Retina (tissue), 1 donor: ENCODE data around the gene PRICKLE2.

Source experiments
- DNase-seq: peaks from one replicate; pipeline ENCODE4 v3.0.0-alpha.2; 2016

PRICKLE2 gene

GRCh38 chr3:64125561-64125960 is 99.7 kb downstream of the PRICKLE2 start:
- DNase-seq = no peak

- DNase-seq = no peak
Measured at GRCh38 chr3:64123931-64124330, 101.3 kb downstream of the PRICKLE2 start.

GRCh38 chr3:64122476-64122875 is 102.8 kb downstream of the PRICKLE2 start:
- DNase-seq = no peak

- DNase-seq = no peak
Measured at GRCh38 chr3:64121750-64122311, 103.4 kb downstream of the PRICKLE2 start.

- DNase-seq = no peak
Measured at GRCh38 chr3:64120876-64121275, 104.4 kb downstream of the PRICKLE2 start.

- no peak for DNase-seq
Measured at GRCh38 chr3:64117483-64117882, 107.8 kb downstream of the PRICKLE2 start.

- DNase-seq = no peak
Measured at GRCh38 chr3:64114651-64115050, 110.6 kb downstream of the PRICKLE2 start.

GRCh38 chr3:64111872-64112271 is 113.4 kb downstream of the PRICKLE2 start:
- DNase-seq = no peak

GRCh38 chr3:64111083-64111482 is 114.2 kb downstream of the PRICKLE2 start:
- no peak for DNase-seq

GRCh38 chr3:64110071-64110470 is 115.2 kb downstream of the PRICKLE2 start:
- DNase-seq = no peak

GRCh38 chr3:64109438-64109837 is 115.8 kb downstream of the PRICKLE2 start:
- peak; percentile 49 for DNase-seq

- DNase-seq = peak; percentile 16
Measured at GRCh38 chr3:64108784-64109317, 116.4 kb downstream of the PRICKLE2 start.

- peak; percentile 35 for DNase-seq
Measured at GRCh38 chr3:64108231-64108630, 117.0 kb downstream of the PRICKLE2 start.

- no peak for DNase-seq
Measured at GRCh38 chr3:64107190-64107589, 118.1 kb downstream of the PRICKLE2 start.

GRCh38 chr3:64105816-64106215 is 119.5 kb downstream of the PRICKLE2 start:
- no peak for DNase-seq

- DNase-seq = no peak
Measured at GRCh38 chr3:64104691-64105111, 120.6 kb downstream of the PRICKLE2 start.

- DNase-seq = no peak
Measured at GRCh38 chr3:64104006-64104405, 121.3 kb downstream of the PRICKLE2 start.

GRCh38 chr3:64103131-64103530 is 122.1 kb downstream of the PRICKLE2 start:
- DNase-seq = no peak

- DNase-seq = no peak
Measured at GRCh38 chr3:64102147-64102546, 123.1 kb downstream of the PRICKLE2 start.

GRCh38 chr3:64099316-64099715 is 126.0 kb downstream of the PRICKLE2 start:
- no peak for DNase-seq

GRCh38 chr3:64098670-64099069 is 126.6 kb downstream of the PRICKLE2 start:
- DNase-seq = no peak

- DNase-seq = no peak
Measured at GRCh38 chr3:64097920-64098319, 127.3 kb downstream of the PRICKLE2 start.

GRCh38 chr3:64095802-64096201 is 129.5 kb downstream of the PRICKLE2 start:
- DNase-seq = no peak

- DNase-seq = no peak
Measured at GRCh38 chr3:64094713-64095079, 130.6 kb downstream of the PRICKLE2 start.
